Measurements from ENCODE around the gene RCAN2. TPM values are rescaled to one million over a fixed set of nuclear protein-coding genes. Genes with fewer than 3 reads are reported as not detected.
"Not testable (repeated sequence)": the region's sequence is repeated elsewhere in the genome, so short reads cannot be mapped to it uniquely, and the experiment has no call there.

Gene RCAN2
- total and polyA plus RNA-seq, 5 experiments from 2014 or later, result 4.7 TPM; not detected in 4

GRCh38 chr6:46356543-46356942, 134.7 kb downstream of the RCAN2 start:
- no peaks in the 10 kb centered on the region for H3K36me3 Mint-ChIP-seq
- peaks cover 0 to 4% (median 0%) of the 10 kb centered on the region in 9 donors for H3K9me3 Mint-ChIP-seq
- H3K27me3 Mint-ChIP-seq, result peaks cover 0 to 10% (median 0%) of the 10 kb centered on the region in 5 donors
- no peak for DNase-seq
- peak overlapping the region in 1 of 10 donors; percentile 74 for H3K27ac Mint-ChIP-seq
- H3K4me3 Mint-ChIP-seq, result no peak overlapping the region
- ATAC-seq, result no peak
- peaks cover 0 to 9% (median 2%) of the 10 kb centered on the region in 4 donors for H3K4me1 Mint-ChIP-seq
- POLR2A ChIA-PET, result no interaction called here

DNA sequence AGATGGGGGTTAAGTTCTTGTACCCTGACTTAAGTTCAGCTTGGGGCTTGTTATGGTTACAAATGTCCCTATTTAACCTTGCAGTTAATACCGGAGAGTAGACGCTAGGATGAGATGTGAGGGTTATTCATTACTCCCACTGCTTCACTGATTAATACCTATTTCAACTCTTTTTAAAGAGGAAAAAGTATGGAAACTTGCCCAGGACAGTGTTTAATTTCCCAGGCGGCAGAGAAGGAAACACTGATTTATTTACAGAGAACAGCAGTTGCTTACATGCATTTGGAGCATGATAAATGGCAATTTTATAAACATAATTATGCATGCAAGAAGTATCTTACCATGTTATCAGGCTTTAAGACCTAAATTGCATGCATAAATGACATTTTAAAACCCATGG, 137.7 kb downstream of the RCAN2 start:
- Mint-ChIP-seq H3K9me3 (peaks cover 0 to under 1% (median 0%) of the 10 kb centered on the region in 9 donors), H3K36me3 (no peaks in the 10 kb centered on the region), H3K4me1 (peaks cover 0 to 9% (median 2%) of the 10 kb centered on the region in 4 donors), H3K27me3 (peaks cover 4 to 18% (median 13%) of the 10 kb centered on the region in 5 donors), H3K27ac (no peak overlapping the region), H3K4me3 (no peak overlapping the region)
- DNase-seq (no peak), ATAC-seq (no peak)
- POLR2A ChIA-PET, result no interaction called here

- ATAC-seq (no peak), DNase-seq (no peak)
- POLR2A ChIA-PET, result interaction anchor here (0.7 kb wide), 1 partner anchor 11 kb away, joined by 3 read pairs; no protein-coding TSS in a partner anchor
- Mint-ChIP-seq H3K9me3 (peaks cover 0 to 3% (median 0%) of the 10 kb centered on the region in 9 donors), H3K4me3 (no peak overlapping the region), H3K27me3 (peaks cover 7 to 21% (median 14%) of the 10 kb centered on the region in 5 donors), H3K36me3 (no peaks in the 10 kb centered on the region), H3K27ac (no peak overlapping the region), H3K4me1 (peaks cover 0 to 3% (median 2%) of the 10 kb centered on the region in 4 donors)
Observed at GRCh38 chr6:46352541-46353268, 138.5 kb downstream of the RCAN2 start.

GRCh38 chr6:46350714-46351113, 140.5 kb downstream of the RCAN2 start:
- ATAC-seq (no peak), DNase-seq (no peak)
- Mint-ChIP-seq H3K4me1 (no peaks in the 10 kb centered on the region), H3K9me3 (peaks cover 0 to 3% (median 0%) of the 10 kb centered on the region in 9 donors), H3K4me3 (no peak overlapping the region), H3K36me3 (no peaks in the 10 kb centered on the region), H3K27ac (no peak overlapping the region), H3K27me3 (peaks cover 7 to 21% (median 14%) of the 10 kb centered on the region in 5 donors)
- POLR2A ChIA-PET, result no interaction called here

DNA sequence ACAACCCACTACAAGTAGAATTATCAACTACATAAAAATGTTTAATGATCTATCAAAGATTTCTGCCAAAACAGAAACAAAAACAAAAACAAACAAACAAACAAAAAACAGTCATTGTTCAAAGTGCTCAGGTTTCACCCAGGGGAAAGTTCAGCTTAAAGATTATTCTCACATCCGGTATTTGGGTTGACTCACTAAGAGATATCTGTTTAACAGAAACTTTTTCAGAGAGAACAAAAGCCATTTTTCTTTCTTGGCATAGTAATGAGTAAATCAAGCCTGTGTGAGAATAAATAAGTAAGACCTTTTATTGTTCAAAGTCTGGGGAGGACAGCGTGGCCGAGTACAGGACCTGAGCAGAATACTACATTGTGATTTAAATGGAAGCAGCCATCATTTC, 143.6 kb downstream of the RCAN2 start:
- no peak for ATAC-seq
- DNase-seq, result no peak
- Mint-ChIP-seq H3K4me3 (no peak overlapping the region), H3K27me3 (peaks cover 11 to 37% (median 23%) of the 10 kb centered on the region in 5 donors), H3K9me3 (peaks cover 0 to 3% (median 0%) of the 10 kb centered on the region in 9 donors), H3K27ac (no peak overlapping the region), H3K4me1 (no peaks in the 10 kb centered on the region), H3K36me3 (no peaks in the 10 kb centered on the region)
- POLR2A ChIA-PET, result no interaction called here

- POLR2A ChIA-PET, result no interaction called here
Observed at GRCh38 chr6:46340246-46340645, 151.0 kb downstream of the RCAN2 start.

GRCh38 chr6:46338131-46338530, 153.1 kb downstream of the RCAN2 start:
- peaks cover 22 to 51% (median 22%) of the 10 kb centered on the region in 5 donors for H3K27me3 Mint-ChIP-seq
- POLR2A ChIA-PET, result no interaction called here

More at GRCh38 chr6:46340246-46340645, 151.0 kb downstream of the RCAN2 start:
- Mint-ChIP-seq H3K36me3 (peaks cover 0 to 4% (median 0%) of the 10 kb centered on the region in 3 donors), H3K9me3 (peaks cover 0 to 3% (median 0%) of the 10 kb centered on the region in 9 donors), H3K27ac (no peak overlapping the region), H3K4me3 (no peak overlapping the region), H3K27me3 (peaks cover 16 to 44% (median 16%) of the 10 kb centered on the region in 5 donors), H3K4me1 (no peaks in the 10 kb centered on the region)
- DNase-seq (no peak), ATAC-seq (no peak)

GRCh38 chr6:46334442-46334841, 156.8 kb downstream of the RCAN2 start:
- Mint-ChIP-seq H3K36me3 (peaks cover 0 to 5% (median 0%) of the 10 kb centered on the region in 3 donors), H3K4me1 (no peaks in the 10 kb centered on the region), H3K27me3 (peaks cover 9 to 46% (median 20%) of the 10 kb centered on the region in 5 donors), H3K27ac (no peak overlapping the region), H3K9me3 (peaks cover 0 to 8% (median 0%) of the 10 kb centered on the region in 9 donors), H3K4me3 (no peak overlapping the region)
- POLR2A ChIA-PET, result no interaction called here
- DNase-seq (no peak), ATAC-seq (no peak)

More at GRCh38 chr6:46338131-46338530, 153.1 kb downstream of the RCAN2 start:
- ATAC-seq (no peak), DNase-seq (no peak)
- Mint-ChIP-seq H3K36me3 (peaks cover 0 to 9% (median 0%) of the 10 kb centered on the region in 3 donors), H3K4me1 (no peaks in the 10 kb centered on the region), H3K27ac (no peak overlapping the region), H3K4me3 (no peak overlapping the region), H3K9me3 (peaks cover 0 to 7% (median 0%) of the 10 kb centered on the region in 9 donors)

DNA sequence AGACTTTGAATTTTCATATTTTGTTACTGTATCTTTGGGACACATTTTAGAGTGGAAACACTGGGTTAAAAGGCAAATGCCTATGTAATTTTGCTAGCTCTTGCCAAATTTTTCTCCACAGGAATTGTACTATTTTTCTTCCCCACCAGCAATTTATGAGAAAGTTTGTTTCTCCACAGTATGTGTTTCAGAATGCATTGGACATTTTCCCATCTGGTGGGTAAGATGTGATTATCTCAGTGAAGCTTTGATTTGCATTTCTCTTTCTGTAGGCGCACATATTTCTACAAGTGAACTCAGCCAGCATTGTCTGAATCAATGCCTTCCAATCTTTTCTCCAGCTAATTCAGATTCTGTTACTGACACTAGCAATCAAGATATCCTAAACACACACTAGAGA, 157.8 kb downstream of the RCAN2 start:
- Mint-ChIP-seq H3K4me1 (no peaks in the 10 kb centered on the region), H3K36me3 (peaks cover 0 to 5% (median 0%) of the 10 kb centered on the region in 3 donors), H3K27ac (no peak overlapping the region), H3K27me3 (peaks cover 12 to 54% (median 22%) of the 10 kb centered on the region in 5 donors), H3K9me3 (peaks cover 0 to 8% (median 0%) of the 10 kb centered on the region in 9 donors), H3K4me3 (no peak overlapping the region)
- ATAC-seq, result no peak
- POLR2A ChIA-PET, result no interaction called here
- DNase-seq, result no peak

- peaks cover 12 to 54% (median 23%) of the 10 kb centered on the region in 5 donors for H3K27me3 Mint-ChIP-seq
- H3K4me1 Mint-ChIP-seq, DNase-seq, H3K27ac Mint-ChIP-seq, POLR2A ChIA-PET, ATAC-seq, H3K36me3 Mint-ChIP-seq, H3K4me3 Mint-ChIP-seq, H3K9me3 Mint-ChIP-seq: not testable (repeated sequence)
Observed at GRCh38 chr6:46332448-46332847, 158.8 kb downstream of the RCAN2 start.

DNA sequence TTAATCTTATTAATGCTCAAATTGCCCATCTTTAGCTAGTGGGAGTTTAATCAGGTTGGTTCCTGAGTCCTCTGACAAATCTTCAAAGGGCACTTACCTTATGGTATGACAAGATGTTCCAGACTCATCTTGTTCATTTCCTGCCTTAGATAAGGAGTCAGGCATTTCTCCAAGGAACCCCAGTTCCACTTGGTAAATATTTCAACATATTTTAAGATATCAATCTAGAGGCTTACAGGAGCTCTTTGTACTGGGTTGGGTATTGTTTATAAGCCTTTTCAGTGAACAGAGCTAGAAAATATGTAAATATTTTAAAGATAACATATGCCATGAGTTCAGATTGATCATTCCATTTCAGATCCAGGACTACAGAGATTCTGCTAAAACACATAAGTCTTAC, 159.8 kb downstream of the RCAN2 start:
- H3K9me3 Mint-ChIP-seq, result peaks cover 0 to 8% (median 0%) of the 10 kb centered on the region in 9 donors
- ATAC-seq, result no peak
- DNase-seq, result no peak
- POLR2A ChIA-PET, result no interaction called here
- no peaks in the 10 kb centered on the region for H3K4me1 Mint-ChIP-seq
- H3K27me3 Mint-ChIP-seq, result peaks cover 15 to 58% (median 26%) of the 10 kb centered on the region in 5 donors
- H3K36me3 Mint-ChIP-seq, result peaks cover 0 to 5% (median 0%) of the 10 kb centered on the region in 3 donors
- H3K4me3 Mint-ChIP-seq, result no peak overlapping the region
- no peak overlapping the region for H3K27ac Mint-ChIP-seq

DNA sequence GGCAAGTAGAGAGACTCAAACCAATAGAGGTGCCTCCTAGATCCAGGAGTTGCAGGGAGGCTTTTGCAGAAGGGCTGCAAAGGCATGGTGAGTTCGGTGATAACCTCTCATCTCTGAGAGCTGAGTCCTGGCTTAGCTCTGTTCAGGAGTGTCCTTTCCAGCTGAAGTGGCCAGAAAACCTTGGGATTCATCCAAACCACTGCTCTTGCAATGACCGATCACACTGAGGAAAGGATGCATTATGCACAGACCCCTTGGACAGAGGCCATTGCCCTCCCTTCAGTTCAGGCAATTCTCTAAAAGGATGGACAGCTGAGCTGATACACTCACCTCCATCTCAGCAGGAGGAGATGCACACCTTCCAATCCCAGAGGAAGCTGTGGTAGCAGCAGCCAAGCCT, 161.7 kb downstream of the RCAN2 start:
- peaks cover 0 to 5% (median 0%) of the 10 kb centered on the region in 3 donors for H3K36me3 Mint-ChIP-seq
- peaks cover 0 to 5% (median 0%) of the 10 kb centered on the region in 4 donors for H3K4me1 Mint-ChIP-seq
- peaks cover 11 to 44% (median 26%) of the 10 kb centered on the region in 5 donors for H3K27me3 Mint-ChIP-seq
- POLR2A ChIA-PET, result no interaction called here
- ATAC-seq (no peak), DNase-seq (no peak)
- H3K9me3 Mint-ChIP-seq, result peaks cover 0 to 8% (median 0%) of the 10 kb centered on the region in 9 donors
- H3K27ac Mint-ChIP-seq, result no peak overlapping the region
- H3K4me3 Mint-ChIP-seq, result no peak overlapping the region

- no peak for ATAC-seq
- H3K27me3 Mint-ChIP-seq, result peaks cover 4 to 30% (median 16%) of the 10 kb centered on the region in 5 donors
- POLR2A ChIA-PET, result no interaction called here
- H3K4me3 Mint-ChIP-seq, result no peak overlapping the region
- peaks cover 0 to 5% (median 0%) of the 10 kb centered on the region in 4 donors for H3K4me1 Mint-ChIP-seq
- no peak overlapping the region for H3K27ac Mint-ChIP-seq
- no peaks in the 10 kb centered on the region for H3K36me3 Mint-ChIP-seq
- no peaks in the 10 kb centered on the region for H3K9me3 Mint-ChIP-seq
- DNase-seq, result no peak
Observed at GRCh38 chr6:46327779-46328178, 163.5 kb downstream of the RCAN2 start.

Data from naive thymus-derived CD8-positive, alpha-beta T cell (primary cell).